K562 (cell line): Measurements from ENCODE around the gene EPHB4. TPM values are rescaled to one million over a fixed set of nuclear protein-coding genes. Genes with fewer than 3 reads are reported as not detected.

Source experiments
- AFF1 ChIP-seq, 2 experiments: fragments of 450-650 bp; IDR thresholded peaks; 2 replicates each; pipeline ENCODE4 v1.6.1; 2018; ENCODE audit warnings: mild to moderate bottlenecking in 2 of 2, low read depth in 1 of 2; ENCODE audit not compliant: partially characterized antibody in 2 of 2
- ASH1L ChIP-seq: fragments of 450-650 bp; IDR thresholded peaks from 2 replicates; pipeline ENCODE4 v1.6.1; 2018; ENCODE audit warnings: borderline replicate concordance, mild to moderate bottlenecking, low read depth; ENCODE audit not compliant: partially characterized antibody
- DDX20 ChIP-seq: fragments of 450-650 bp; IDR thresholded peaks from 2 replicates; pipeline ENCODE4 v1.6.1; 2016; ENCODE audit warnings: missing genetic modification characterization, low read depth, mild to moderate bottlenecking, missing compliant biosample characterization, moderate library complexity
- FUS ChIP-seq: fragments of 200-400 bp; formaldehyde crosslinking; optimal IDR thresholded peaks from 2 replicates; pipeline ENCODE3; 2017; ENCODE audit warnings: low read depth, low read length
- JUND ChIP-seq, 2 experiments: IDR thresholded peaks; 2 replicates in 1 of 2; 3 replicates in 1 of 2; pipeline ENCODE4 v1.6.1; 2011; ENCODE audit warnings: borderline replicate concordance in 2 of 2, low read depth in 2 of 2, low read length in 2 of 2, improper control_type of control experiment in 1 of 2, missing biosample characterization in 1 of 2, missing genetic modification characterization in 1 of 2, missing genetic modification reagents in 1 of 2
- KLF13 ChIP-seq: fragments of 450-650 bp; IDR thresholded peaks from 2 replicates; pipeline ENCODE4 v1.6.1; 2016; ENCODE audit warnings: missing genetic modification characterization, low read depth, mild to moderate bottlenecking, missing compliant biosample characterization, moderate library complexity, borderline replicate concordance
- MCM7 ChIP-seq, 2 experiments: fragments of 450-650 bp; IDR thresholded peaks; 2 replicates each; pipeline ENCODE4 v1.6.1; 2016 to 2018
- MTF1 ChIP-seq: fragments of 250-450 bp; sonication (Bioruptor Pico); IDR thresholded peaks from 2 replicates; pipeline ENCODE4 v1.9.0; 2021; ENCODE audit warnings: moderate library complexity, mild to moderate bottlenecking, inconsistent platforms, borderline replicate concordance
- PPARD ChIP-seq: fragments of 250-450 bp; sonication (Bioruptor Pico); IDR thresholded peaks from 2 replicates; pipeline ENCODE4 v1.8.0; 2022; ENCODE audit warnings: inconsistent platforms, mild to moderate bottlenecking, moderate library complexity
- TAF15 ChIP-seq: fragments of 200-400 bp; formaldehyde crosslinking; IDR thresholded peaks from 2 replicates; pipeline ENCODE4 v1.6.1; 2017; ENCODE audit warnings: mild to moderate bottlenecking, low read depth, low read length, moderate library complexity
- ZNF639 ChIP-seq, 2 experiments: fragments of 200-800 bp in 1 of 2; sonication (Bioruptor generic) in 1 of 2; sonication (generic) in 1 of 2; formaldehyde crosslinking in 1 of 2; IDR thresholded peaks in 1 of 2; conservative IDR thresholded peaks in 1 of 2; 2 replicates each; pipeline versions ENCODE4 v1.5.0 to v1.6.1; 2016 to 2020; ENCODE audit warnings: missing compliant biosample characterization in 1 of 2, missing genetic modification characterization in 1 of 2, missing genetic modification reagents in 1 of 2
- polyA plus RNA-seq, 8 experiments: library from polyadenylated mRNA; depleted of rRNA in 4 of 8; stranded (reverse) in 5 of 8; unstranded in 3 of 8; fragments of >200 nt; fragmentation: Nextera tagmentation in 2 of 8; fragmentation: Illumina TruSeq in 1 of 8; extraction: Ambion mirVana in 2 of 8; extraction: Trizol in 1 of 8; gene quantifications; 2 replicates each; pipeline versions ENCODE4 v1.2.1 to v1.2.3, GENCODE V29; 2011 to 2014; ENCODE audit warnings: inconsistent platforms in 1 of 8, missing spikeins in 1 of 8
- total RNA-seq, 7 experiments: library from RNA; depleted of rRNA in 6 of 7; stranded (reverse); fragments of >200 nt in 6 of 7; fragmentation: Illumina TruSeq in 2 of 7; extraction: Trizol in 2 of 7; gene quantifications; 2 replicates each; pipeline versions ENCODE4 v1.2.1 to v1.2.3, GENCODE V29; 2011 to 2021; ENCODE audit warnings: low replicate concordance in 1 of 7
- TF ChIP-seq, protein P1 (sequence below): sonication (generic); formaldehyde crosslinking; IDR thresholded peaks from 2 replicates; pipeline ENCODE4 v1.8.0; 2022; ENCODE audit warnings: mild to moderate bottlenecking, missing genetic modification reagents

EPHB4 gene
- total and polyA plus RNA-seq, 9 of the 15 experiments (the other 6 are each of a cell fraction or from before 2014, with no cell fraction given), result 1.2 to 82.1 (median 37.9) TPM

DNA sequence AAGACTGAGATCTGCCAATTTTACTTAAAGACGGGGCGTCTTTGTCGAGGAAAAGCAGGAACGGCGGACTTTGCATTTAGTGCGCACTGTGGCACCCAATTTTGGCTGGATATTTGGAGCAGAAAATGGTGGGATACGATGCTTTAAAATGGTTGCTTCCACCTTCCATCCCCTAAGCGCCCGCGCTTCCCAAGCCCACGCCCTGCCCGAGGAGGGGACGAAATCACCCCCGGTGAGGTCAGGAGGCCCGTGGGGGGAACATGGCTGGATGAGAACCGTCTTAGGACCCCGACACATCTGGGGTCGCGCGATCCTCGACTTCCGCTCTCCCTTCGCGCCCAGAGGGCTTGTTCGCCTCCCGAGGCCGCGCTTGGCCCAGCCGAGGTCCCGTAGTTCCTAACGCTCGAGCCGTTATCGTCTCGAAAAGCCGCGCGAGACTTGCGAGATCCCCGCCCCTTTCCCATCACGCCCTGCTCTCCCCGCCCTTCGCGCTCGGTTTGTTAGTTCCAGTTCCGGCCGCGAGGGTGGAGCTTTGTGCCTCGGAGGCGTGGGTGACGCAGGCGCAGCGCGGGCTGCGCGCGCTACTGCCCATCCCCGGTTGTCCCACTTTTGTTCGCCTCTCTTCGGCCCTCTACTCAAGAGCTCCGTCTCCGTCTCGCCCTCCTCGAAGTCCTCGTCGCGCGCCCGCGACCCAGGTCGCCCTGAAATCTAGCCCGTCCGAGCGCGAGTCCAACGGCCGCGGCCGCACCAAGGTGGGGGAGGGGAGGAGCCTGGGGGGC lies 47.4 kb upstream of the EPHB4 start, which contains the start of gene SRRT (continued):
- TF ChIP-seq TAF15 (no peak), ZNF639 (CRISPR knock-in tag; conservative IDR thresholded peaks at IDR 0.05 in 1 of 2, IDR thresholded peaks at IDR 0.05 in 1 of 2) (peak in 1 of 2 experiments; percentile 92; a peak in 2 of 4 replicates), JUND (IDR thresholded peaks at IDR 0.05; ENCODE audit: borderline replicate concordance, low read depth, low read length) (peak; percentile 73; the same call in 1 of the 2 replicates), JUND (tag; IDR thresholded peaks at IDR 0.05; ENCODE audit: borderline replicate concordance, low read depth, low read length) (peak; percentile 47; the same call in 1 of the 3 replicates), FUS (no peak), PPARD (no peak), ASH1L (no peak), DDX20 (tag) (no peak), KLF13 (tag) (0 out of 2 replicates have a peak, but pooled peaks have one; percentile 18), AFF1 (IDR thresholded peaks at IDR 0.05; ENCODE audit: low read depth in 1 of 2, partially characterized antibody in 2 of 2) (peak; percentile 55 to 87), MCM7 (IDR thresholded peaks at IDR 0.05) (no peak), MTF1 (CRISPR knock-in tag) (no peak)
- TF ChIP-seq, protein P1, sequence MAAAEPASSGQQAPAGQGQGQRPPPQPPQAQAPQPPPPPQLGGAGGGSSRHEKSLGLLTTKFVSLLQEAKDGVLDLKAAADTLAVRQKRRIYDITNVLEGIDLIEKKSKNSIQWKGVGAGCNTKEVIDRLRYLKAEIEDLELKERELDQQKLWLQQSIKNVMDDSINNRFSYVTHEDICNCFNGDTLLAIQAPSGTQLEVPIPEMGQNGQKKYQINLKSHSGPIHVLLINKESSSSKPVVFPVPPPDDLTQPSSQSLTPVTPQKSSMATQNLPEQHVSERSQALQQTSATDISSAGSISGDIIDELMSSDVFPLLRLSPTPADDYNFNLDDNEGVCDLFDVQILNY (CRISPR knock-in tag), result no peak
